ENCODE results near the gene QPCTL.
"Not testable (repeated sequence)": the region's sequence is repeated elsewhere in the genome, so short reads cannot be mapped to it uniquely, and the experiment has no call there.

Gene QPCTL

GRCh38 chr19:45717131-45717982, 24.9 kb downstream of the QPCTL start:
- TF ChIP-seq, protein P1, sequence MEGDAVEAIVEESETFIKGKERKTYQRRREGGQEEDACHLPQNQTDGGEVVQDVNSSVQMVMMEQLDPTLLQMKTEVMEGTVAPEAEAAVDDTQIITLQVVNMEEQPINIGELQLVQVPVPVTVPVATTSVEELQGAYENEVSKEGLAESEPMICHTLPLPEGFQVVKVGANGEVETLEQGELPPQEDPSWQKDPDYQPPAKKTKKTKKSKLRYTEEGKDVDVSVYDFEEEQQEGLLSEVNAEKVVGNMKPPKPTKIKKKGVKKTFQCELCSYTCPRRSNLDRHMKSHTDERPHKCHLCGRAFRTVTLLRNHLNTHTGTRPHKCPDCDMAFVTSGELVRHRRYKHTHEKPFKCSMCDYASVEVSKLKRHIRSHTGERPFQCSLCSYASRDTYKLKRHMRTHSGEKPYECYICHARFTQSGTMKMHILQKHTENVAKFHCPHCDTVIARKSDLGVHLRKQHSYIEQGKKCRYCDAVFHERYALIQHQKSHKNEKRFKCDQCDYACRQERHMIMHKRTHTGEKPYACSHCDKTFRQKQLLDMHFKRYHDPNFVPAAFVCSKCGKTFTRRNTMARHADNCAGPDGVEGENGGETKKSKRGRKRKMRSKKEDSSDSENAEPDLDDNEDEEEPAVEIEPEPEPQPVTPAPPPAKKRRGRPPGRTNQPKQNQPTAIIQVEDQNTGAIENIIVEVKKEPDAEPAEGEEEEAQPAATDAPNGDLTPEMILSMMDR (IDR thresholded peaks at IDR 0.05; ENCODE audit: low read depth, low read length), result no peak
- TF ChIP-seq POLR2A (IDR thresholded peaks at IDR 0.05; ENCODE audit: extremely low read depth, insufficient read length) (no peak), MYC (IDR thresholded peaks at IDR 0.05; ENCODE audit: low read depth, low read length) (peak; percentile 48)
- TF ChIP-seq, protein P2, sequence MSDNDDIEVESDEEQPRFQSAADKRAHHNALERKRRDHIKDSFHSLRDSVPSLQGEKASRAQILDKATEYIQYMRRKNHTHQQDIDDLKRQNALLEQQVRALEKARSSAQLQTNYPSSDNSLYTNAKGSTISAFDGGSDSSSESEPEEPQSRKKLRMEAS (IDR thresholded peaks at IDR 0.05; ENCODE audit: low read depth, low read length), result peak; percentile 80
- H3K4me3 ChIP-seq (ENCODE audit: low read depth, low read length), result peak overlapping the region; percentile 69
- peak; percentile 98 for DNase-seq (ENCODE audit: low read depth)

GRCh38 chr19:45717983-45718650, 25.7 kb downstream of the QPCTL start:
- DNase-seq (ENCODE audit: low read depth), result no peak
- H3K4me3 ChIP-seq (ENCODE audit: low read depth, low read length), result peak overlapping the region; percentile 58
- TF ChIP-seq, protein P2 (IDR thresholded peaks at IDR 0.05; ENCODE audit: low read depth, low read length), result no peak
- TF ChIP-seq MYC (IDR thresholded peaks at IDR 0.05; ENCODE audit: low read depth, low read length), result no peak
- TF ChIP-seq, protein P1 (IDR thresholded peaks at IDR 0.05; ENCODE audit: low read depth, low read length), result no peak
- TF ChIP-seq POLR2A (IDR thresholded peaks at IDR 0.05; ENCODE audit: extremely low read depth, insufficient read length), result no peak

DNA sequence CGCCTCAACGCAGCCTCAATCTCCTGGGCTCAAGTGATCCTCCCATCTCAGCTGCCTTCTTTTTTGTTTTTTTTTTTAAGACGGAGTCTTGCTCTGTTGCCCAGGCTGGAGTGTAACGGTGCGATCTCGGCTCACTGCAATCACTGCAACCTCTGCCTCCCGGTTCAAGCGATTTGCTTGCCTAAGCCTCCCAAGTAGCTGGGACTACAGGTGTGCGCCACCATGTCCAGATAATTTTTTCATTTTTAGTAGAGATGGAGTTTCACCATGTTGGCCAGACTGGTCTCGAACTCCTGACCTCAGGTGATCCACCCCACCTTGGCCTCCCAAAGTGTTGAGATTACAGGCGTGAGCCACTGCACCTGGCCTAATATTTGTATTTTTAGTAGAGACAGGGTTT, 27.6 kb downstream of the QPCTL start:
- not testable (repeated sequence) for H3K4me3 ChIP-seq (ENCODE audit: low read depth, low read length)

GRCh38 chr19:45728683-45729082, 36.2 kb downstream of the QPCTL start:
- not testable (repeated sequence) for H3K4me3 ChIP-seq (ENCODE audit: low read depth, low read length); DNase-seq (ENCODE audit: low read depth)

More for the DNA sequence above, 27.6 kb downstream of the QPCTL start:
- not testable (repeated sequence) for DNase-seq (ENCODE audit: low read depth)

DNA sequence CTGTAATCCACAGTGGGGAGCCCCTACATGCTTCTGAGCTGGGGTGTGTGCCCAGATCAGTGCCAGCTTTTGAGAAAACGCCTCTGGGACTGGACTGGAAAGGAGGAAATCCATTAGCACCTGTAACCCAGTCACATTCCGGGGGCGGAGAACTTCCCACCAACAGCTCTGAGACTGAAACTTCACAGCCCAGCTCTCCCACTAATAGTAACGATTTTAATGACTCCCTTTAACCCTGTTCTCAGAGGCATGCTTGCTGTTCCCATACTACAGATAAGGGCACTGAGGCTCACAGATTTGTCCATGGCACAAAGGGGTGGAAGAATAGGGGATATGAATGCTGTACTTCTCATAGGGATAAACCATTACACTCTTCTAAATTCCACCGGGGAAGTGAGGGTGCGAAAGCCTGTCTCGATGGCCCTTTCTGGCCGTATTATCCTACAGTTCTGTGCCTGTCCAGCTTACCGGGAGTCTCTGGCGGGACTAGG, 37.4 kb downstream of the QPCTL start:
- H3K4me3 ChIP-seq (ENCODE audit: low read depth, low read length), result peak overlapping the region; percentile 79
- no peak for TF ChIP-seq MYC (IDR thresholded peaks at IDR 0.05; ENCODE audit: low read depth, low read length)
- TF ChIP-seq POLR2A (IDR thresholded peaks at IDR 0.05; ENCODE audit: extremely low read depth, insufficient read length), result no peak
- TF ChIP-seq, protein P1 (IDR thresholded peaks at IDR 0.05; ENCODE audit: low read depth, low read length), result no peak
- TF ChIP-seq, protein P2 (IDR thresholded peaks at IDR 0.05; ENCODE audit: low read depth, low read length), result no peak
- no peak for DNase-seq (ENCODE audit: low read depth)

DNA sequence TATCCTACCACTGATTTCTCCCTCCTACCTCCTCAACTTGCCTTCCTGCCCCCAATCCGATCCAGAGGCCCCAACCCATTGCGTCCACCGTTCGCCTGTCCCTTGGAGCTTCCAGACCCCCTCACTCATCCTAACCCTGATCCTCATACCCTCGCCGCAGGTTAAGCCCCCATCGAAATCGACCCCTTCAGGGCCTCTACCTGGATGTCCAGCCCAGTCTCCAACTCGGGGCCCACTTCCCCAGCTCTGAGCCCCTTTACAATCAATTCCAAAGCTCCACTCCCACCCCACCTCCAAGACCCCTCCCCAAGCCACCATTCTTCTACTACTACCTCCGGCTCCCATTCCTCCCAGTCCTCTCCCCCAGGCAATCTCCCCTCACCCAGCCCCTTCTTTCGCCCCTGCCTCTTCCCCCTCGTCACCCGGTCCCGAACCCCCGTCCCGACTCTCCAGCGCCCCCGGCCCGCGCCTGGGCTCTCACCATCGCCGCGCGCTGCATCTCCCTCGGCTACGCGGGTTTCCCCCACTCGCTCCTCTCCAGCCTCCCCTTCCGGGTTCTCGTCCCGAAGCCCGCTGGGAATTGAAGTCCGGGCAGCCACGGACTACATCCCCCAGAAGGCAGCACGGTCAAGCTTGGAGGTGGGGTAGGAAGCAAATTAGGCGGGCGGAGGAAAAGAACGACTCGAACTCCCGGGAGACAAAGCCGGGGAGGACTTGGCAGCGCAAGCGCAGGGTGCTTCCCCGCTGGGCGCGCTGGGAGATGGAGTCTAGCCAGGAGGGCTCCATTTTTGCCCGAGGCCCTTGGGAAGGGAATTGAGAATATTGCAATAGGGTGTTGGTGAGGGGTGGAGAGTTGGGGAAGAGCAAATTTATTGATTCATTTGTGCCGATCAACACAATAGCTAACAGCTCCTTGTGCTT, 38.2 kb downstream of the QPCTL start, which contains the start of gene FBXO46:
TSS of gene FBXO46 (minus strand) at position 529 of the 921 bp plus-strand sequence. CDS start 17,401 bp downstream, outside the sequence.
- peak; percentile 68 for TF ChIP-seq POLR2A (IDR thresholded peaks at IDR 0.05; ENCODE audit: extremely low read depth, insufficient read length)
- peak; percentile 48; the same call in 1 of the 2 replicates for TF ChIP-seq MYC (IDR thresholded peaks at IDR 0.05; ENCODE audit: low read depth, low read length)
- TF ChIP-seq, protein P1 (IDR thresholded peaks at IDR 0.05; ENCODE audit: low read depth, low read length), result peak; percentile 5
- TF ChIP-seq, protein P2 (IDR thresholded peaks at IDR 0.05; ENCODE audit: low read depth, low read length), result no peak
- H3K4me3 ChIP-seq (ENCODE audit: low read depth, low read length), result peak within 1 kb of the TSS; percentile 79
- peak; percentile 97 for DNase-seq (ENCODE audit: low read depth)

Data from NB4 (cell line).